ENCODE data around the gene CACHD1. TPM values are rescaled to one million over a fixed set of nuclear protein-coding genes. Genes with fewer than 3 reads are reported as not detected.

The CACHD1 gene
- total and polyA plus RNA-seq, 5 donors = 1.6 to 6.4 (median 2.9) TPM

- ATAC-seq (peak in 1 of 2 donors; percentile 16), DNase-seq (peak in 2 of 3 donors; percentile 47 to 57)
- Histone ChIP-seq H3K27ac (ENCODE audit: low read length) (no peak overlapping the region), H3K9me3 (ENCODE audit: control insufficient read depth, low read length) (no peaks in the 10 kb centered on the region), H3K4me3 (ENCODE audit: low read length) (no peak overlapping the region), H3K4me1 (ENCODE audit: control insufficient read depth, insufficient read depth, low read length) (no peaks in the 10 kb centered on the region), H3K27me3 (ENCODE audit: control insufficient read depth, insufficient read depth) (no peaks in the 10 kb centered on the region)
- intact Hi-C loops (cut with DNase I) = loop anchor here in 1 of 4 donors (10.0 kb wide), 1 partner anchor 379 kb away; no protein-coding TSS in a partner anchor
- WGBS = 82% methylated on average over 7 of the region's 7 CpGs
Observed at GRCh38 chr1:64663668-64664067, 193.7 kb downstream of the CACHD1 start.

GRCh38 chr1:64664299-64664698 is 194.4 kb downstream of the CACHD1 start:
- no peak overlapping the region for H3K27ac ChIP-seq (ENCODE audit: low read length)
- no peaks in the 10 kb centered on the region for H3K4me1 ChIP-seq (ENCODE audit: control insufficient read depth, insufficient read depth, low read length)
- H3K27me3 ChIP-seq (ENCODE audit: control insufficient read depth, insufficient read depth) = no peaks in the 10 kb centered on the region
- intact Hi-C loops (cut with DNase I) = loop anchor here in 1 of 4 donors (10.0 kb wide), 1 partner anchor 379 kb away; no protein-coding TSS in a partner anchor
- no peak overlapping the region for H3K4me3 ChIP-seq (ENCODE audit: low read length)
- no peaks in the 10 kb centered on the region for H3K9me3 ChIP-seq (ENCODE audit: control insufficient read depth, low read length)
- WGBS = 82% methylated on average over 6 of the region's 6 CpGs
- ATAC-seq = no peak
- DNase-seq = no peak

DNA sequence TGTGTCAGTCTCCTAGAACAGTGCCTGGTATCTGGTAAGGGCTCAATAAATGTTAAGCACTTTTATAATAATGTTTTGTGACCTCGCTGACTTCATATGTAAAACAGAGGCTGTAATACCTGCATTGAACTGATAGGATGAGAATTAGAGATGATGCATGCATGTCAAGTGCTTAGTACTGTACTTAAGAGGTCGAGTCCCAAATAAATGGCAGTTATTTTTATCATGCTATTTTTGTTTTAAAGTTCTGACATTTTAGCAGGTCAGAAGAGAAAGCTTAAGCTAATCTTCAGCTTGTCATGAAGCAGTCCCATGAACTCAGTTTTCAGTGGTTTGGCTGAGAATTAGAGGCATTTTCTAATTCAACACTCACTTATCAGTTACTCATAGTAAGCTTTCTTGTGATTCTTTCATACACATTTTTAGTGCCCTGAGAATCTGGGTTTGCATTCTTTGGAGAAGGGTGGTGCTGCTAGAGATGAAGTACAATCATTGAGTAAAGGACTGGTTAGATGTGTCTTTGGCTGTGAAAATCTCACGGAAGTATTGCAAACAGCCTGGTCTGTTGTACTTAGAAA is 199.3 kb downstream of the CACHD1 start:
- 66% methylated on average over 3 of the region's 3 CpGs for WGBS
- no peak overlapping the region for H3K4me3 ChIP-seq (ENCODE audit: low read length)
- no peaks in the 10 kb centered on the region for H3K4me1 ChIP-seq (ENCODE audit: control insufficient read depth, insufficient read depth, low read length)
- no peak for DNase-seq
- H3K9me3 ChIP-seq (ENCODE audit: control insufficient read depth, low read length) = no peaks in the 10 kb centered on the region
- intact Hi-C loops (cut with DNase I) = loop anchor here in 1 of 4 donors (10.0 kb wide), 1 partner anchor 384 kb away; no protein-coding TSS in a partner anchor
- H3K27ac ChIP-seq (ENCODE audit: low read length) = no peak overlapping the region
- no peak for ATAC-seq
- no peaks in the 10 kb centered on the region for H3K27me3 ChIP-seq (ENCODE audit: control insufficient read depth, insufficient read depth)

- no peak overlapping the region for H3K27ac ChIP-seq (ENCODE audit: low read length)
- ATAC-seq = no peak
- DNase-seq = no peak
- intact Hi-C loops (cut with DNase I) = loop anchor here in 3 of 4 donors (5.0 to 10.0 kb wide), 3 partner anchors 201 to 414 kb away; partner anchors contain the start of gene CACHD1 (in 1 of the 3)
- H3K27me3 ChIP-seq (ENCODE audit: control insufficient read depth, insufficient read depth) = no peaks in the 10 kb centered on the region
- no peaks in the 10 kb centered on the region for H3K9me3 ChIP-seq (ENCODE audit: control insufficient read depth, low read length)
- no peaks in the 10 kb centered on the region for H3K4me1 ChIP-seq (ENCODE audit: control insufficient read depth, insufficient read depth, low read length)
- WGBS = 67% methylated on average over 4 of the region's 4 CpGs
- no peak overlapping the region for H3K4me3 ChIP-seq (ENCODE audit: low read length)
Observed at GRCh38 chr1:64675718-64676345, 205.9 kb downstream of the CACHD1 start.

DNA sequence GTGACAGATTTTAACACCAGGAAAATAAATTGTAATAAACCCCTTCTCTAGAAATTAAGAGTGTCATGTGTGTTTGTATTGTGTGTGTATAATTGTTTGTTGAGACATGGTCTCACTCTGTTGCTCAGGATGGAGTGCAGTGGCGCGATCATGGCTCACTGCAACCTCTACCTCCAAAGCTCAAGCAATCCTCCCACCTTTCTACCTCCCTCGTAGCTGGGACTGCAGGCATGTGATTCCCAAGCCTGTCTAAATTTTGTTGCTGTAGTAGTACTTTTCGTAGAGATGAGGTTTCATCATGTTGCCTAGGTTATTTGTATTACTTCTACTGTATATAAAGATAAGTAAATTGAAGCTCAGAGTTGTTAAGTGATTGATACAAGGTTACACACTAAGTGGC is 206.5 kb downstream of the CACHD1 start:
- Histone ChIP-seq H3K27ac (ENCODE audit: low read length) (no peak overlapping the region), H3K4me1 (ENCODE audit: control insufficient read depth, insufficient read depth, low read length) (no peaks in the 10 kb centered on the region), H3K9me3 (ENCODE audit: control insufficient read depth, low read length) (no peaks in the 10 kb centered on the region), H3K4me3 (ENCODE audit: low read length) (no peak overlapping the region), H3K27me3 (ENCODE audit: control insufficient read depth, insufficient read depth) (no peaks in the 10 kb centered on the region)
- ATAC-seq (no peak), DNase-seq (no peak)
- intact Hi-C loops (cut with DNase I) = loop anchor here in 3 of 4 donors (5.0 to 10.0 kb wide), 3 partner anchors 202 to 414 kb away; partner anchors contain the start of gene CACHD1 (in 1 of the 3)
- 96% methylated on average over 4 of the region's 4 CpGs for WGBS

DNA sequence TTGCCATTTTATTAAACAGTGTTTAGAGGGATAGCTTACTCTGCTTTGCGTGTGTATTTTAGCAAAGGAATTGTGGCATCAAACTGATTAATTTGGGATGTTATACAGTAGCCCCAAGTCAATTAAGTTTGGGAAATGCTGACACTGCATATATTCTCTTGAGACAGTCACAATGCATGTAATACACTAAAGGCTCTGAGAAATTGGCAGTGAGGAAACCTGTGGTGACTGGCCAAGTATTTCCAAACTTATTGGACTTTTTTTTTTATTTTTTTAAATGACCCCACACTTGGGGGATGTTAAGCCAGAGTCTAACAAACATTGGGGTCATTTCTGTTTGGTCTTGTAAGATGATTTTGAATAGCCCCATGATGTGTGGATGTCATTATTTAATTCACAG is 207.6 kb downstream of the CACHD1 start:
- Histone ChIP-seq H3K9me3 (ENCODE audit: control insufficient read depth, low read length) (no peaks in the 10 kb centered on the region), H3K27ac (ENCODE audit: low read length) (no peak overlapping the region), H3K27me3 (ENCODE audit: control insufficient read depth, insufficient read depth) (no peaks in the 10 kb centered on the region), H3K4me1 (ENCODE audit: control insufficient read depth, insufficient read depth, low read length) (no peaks in the 10 kb centered on the region), H3K4me3 (ENCODE audit: low read length) (no peak overlapping the region)
- intact Hi-C loops (cut with DNase I) = loop anchor here in 3 of 4 donors (5.0 to 10.0 kb wide), 3 partner anchors 203 to 415 kb away; partner anchors contain the start of gene CACHD1 (in 1 of the 3)
- WGBS = 75% methylated on average over 1 of the region's 1 CpG
- no peak for DNase-seq
- no peak for ATAC-seq

- no peak for ATAC-seq
- no peak overlapping the region for H3K4me3 ChIP-seq (ENCODE audit: low read length)
Observed at GRCh38 chr1:64678366-64678765, 208.4 kb downstream of the CACHD1 start.

DNA sequence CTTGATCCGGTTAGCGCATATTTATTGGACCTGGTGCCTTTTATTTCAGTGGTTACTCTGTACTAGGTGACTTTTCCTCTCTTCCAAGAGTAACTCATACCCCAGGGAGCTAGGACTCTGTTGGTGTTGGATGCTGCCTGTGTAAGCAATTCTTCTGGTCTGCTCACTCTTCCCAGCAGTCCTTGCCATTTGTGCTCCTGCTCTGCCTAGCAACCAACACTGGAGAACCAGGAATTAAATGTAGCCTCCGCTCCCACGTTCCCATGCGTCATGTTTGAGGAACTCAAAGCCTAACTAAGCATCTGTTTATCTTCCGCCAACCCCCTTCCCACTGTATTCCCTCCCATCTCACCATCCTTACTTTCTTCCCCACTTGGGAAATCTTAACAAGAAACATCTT is 209.2 kb downstream of the CACHD1 start:
- Histone ChIP-seq H3K27ac (ENCODE audit: low read length) (no peak overlapping the region), H3K27me3 (ENCODE audit: control insufficient read depth, insufficient read depth) (no peaks in the 10 kb centered on the region), H3K4me3 (ENCODE audit: low read length) (no peak overlapping the region), H3K9me3 (ENCODE audit: control insufficient read depth, low read length) (no peaks in the 10 kb centered on the region), H3K4me1 (ENCODE audit: control insufficient read depth, insufficient read depth, low read length) (no peaks in the 10 kb centered on the region)
- no peak for ATAC-seq
- 97% methylated on average over 6 of the region's 6 CpGs for WGBS
- intact Hi-C loops (cut with DNase I) = loop anchor here in 3 of 4 donors (5.0 to 10.0 kb wide), 3 partner anchors 204 to 417 kb away; partner anchors contain the start of gene CACHD1 (in 1 of the 3)
- no peak for DNase-seq

More at GRCh38 chr1:64678366-64678765, 208.4 kb downstream of the CACHD1 start:
- Histone ChIP-seq H3K4me1 (ENCODE audit: control insufficient read depth, insufficient read depth, low read length) (no peaks in the 10 kb centered on the region), H3K9me3 (ENCODE audit: control insufficient read depth, low read length) (no peaks in the 10 kb centered on the region), H3K27ac (ENCODE audit: low read length) (no peak overlapping the region), H3K27me3 (ENCODE audit: control insufficient read depth, insufficient read depth) (no peaks in the 10 kb centered on the region)
- DNase-seq = no peak
- 73% methylated on average over 3 of the region's 3 CpGs for WGBS
- intact Hi-C loops (cut with DNase I) = loop anchor here in 3 of 4 donors (5.0 to 10.0 kb wide), 3 partner anchors 204 to 416 kb away; partner anchors contain the start of gene CACHD1 (in 1 of the 3)

DNA sequence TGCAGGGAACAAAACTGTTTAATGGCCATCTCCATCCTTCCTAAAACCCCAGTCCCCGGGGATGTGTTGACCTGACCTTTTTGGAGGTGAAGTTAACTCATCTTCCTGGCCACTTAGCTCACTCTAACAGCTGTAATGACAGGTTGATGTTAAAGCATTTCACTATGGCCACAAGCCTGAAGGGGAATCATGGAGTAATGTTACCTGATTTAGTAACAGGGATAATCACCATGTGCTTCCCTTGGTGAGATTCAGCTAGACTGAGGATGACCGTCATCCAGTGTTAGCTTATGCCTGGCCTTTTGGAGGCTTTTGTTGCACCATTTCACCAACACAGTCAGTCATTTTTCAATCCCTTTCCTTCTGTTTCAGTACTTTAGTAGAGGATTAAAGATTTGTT is 210.7 kb downstream of the CACHD1 start:
- H3K9me3 ChIP-seq (ENCODE audit: control insufficient read depth, low read length) = no peaks in the 10 kb centered on the region
- DNase-seq (no peak), ATAC-seq (no peak)
- WGBS = 82% methylated on average over 2 of the region's 2 CpGs
- H3K27ac ChIP-seq (ENCODE audit: low read length) = no peak overlapping the region
- H3K27me3 ChIP-seq (ENCODE audit: control insufficient read depth, insufficient read depth) = no peaks in the 10 kb centered on the region
- no peaks in the 10 kb centered on the region for H3K4me1 ChIP-seq (ENCODE audit: control insufficient read depth, insufficient read depth, low read length)
- H3K4me3 ChIP-seq (ENCODE audit: low read length) = no peak overlapping the region
- intact Hi-C loops (cut with DNase I) = no loop called here

DNA sequence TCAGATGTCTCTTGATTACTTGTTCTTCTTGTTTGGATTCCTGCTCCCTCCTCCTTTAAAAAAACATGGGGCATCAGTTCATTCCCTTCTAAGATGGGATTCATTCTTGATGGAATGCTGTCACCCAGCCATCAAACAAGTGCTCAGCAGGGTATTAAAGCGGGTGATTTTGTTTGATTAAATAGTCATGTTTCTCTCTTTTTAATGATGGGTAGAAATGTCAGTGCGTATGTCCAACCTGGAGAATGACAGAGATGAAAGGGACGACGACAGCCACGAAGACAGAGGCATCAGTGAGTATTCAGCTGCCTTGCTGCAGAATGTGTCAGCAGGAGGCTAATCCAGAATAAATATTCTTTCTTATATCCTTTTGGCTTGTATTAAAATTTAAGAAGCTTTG is 211.1 kb downstream of the CACHD1 start:
- no peak for DNase-seq
- H3K4me1 ChIP-seq (ENCODE audit: control insufficient read depth, insufficient read depth, low read length) = no peaks in the 10 kb centered on the region
- no peak overlapping the region for H3K27ac ChIP-seq (ENCODE audit: low read length)
- WGBS = 94% methylated on average over 5 of the region's 5 CpGs
- intact Hi-C loops (cut with DNase I) = no loop called here
- ATAC-seq = no peak
- H3K9me3 ChIP-seq (ENCODE audit: control insufficient read depth, low read length) = no peaks in the 10 kb centered on the region
- no peaks in the 10 kb centered on the region for H3K27me3 ChIP-seq (ENCODE audit: control insufficient read depth, insufficient read depth)
- H3K4me3 ChIP-seq (ENCODE audit: low read length) = no peak overlapping the region

GRCh38 chr1:64683419-64683818 is 213.5 kb downstream of the CACHD1 start:
- Histone ChIP-seq H3K9me3 (ENCODE audit: control insufficient read depth, low read length) (no peaks in the 10 kb centered on the region), H3K27ac (ENCODE audit: low read length) (no peak overlapping the region), H3K27me3 (ENCODE audit: control insufficient read depth, insufficient read depth) (no peaks in the 10 kb centered on the region), H3K4me3 (ENCODE audit: low read length) (no peak overlapping the region), H3K4me1 (ENCODE audit: control insufficient read depth, insufficient read depth, low read length) (no peaks in the 10 kb centered on the region)
- no peak for ATAC-seq
- intact Hi-C loops (cut with DNase I) = no loop called here
- DNase-seq = no peak
- 87% methylated on average over 2 of the region's 2 CpGs for WGBS
